Loucy (cell line): Measurements from ENCODE around the gene NRGN.

Experiments used
- CTCF ChIP-seq: fragments of 200-600 bp; sonication (generic); conservative IDR thresholded peaks from 2 replicates; pipeline ENCODE4 v1.5.1; 2014; ENCODE audit warnings: mild to moderate bottlenecking, antibody characterized with exemption, low read length
- EZH2phosphoT487 ChIP-seq: fragments of 200-600 bp; IDR thresholded peaks from 2 replicates; pipeline ENCODE4 v1.6.1; 2018; ENCODE audit warnings: antibody characterized with exemption, mild to moderate bottlenecking, moderate library complexity, borderline replicate concordance

GRCh38 chr11:124769806-124770774, 30.3 kb downstream of the NRGN start:
- no peak for TF ChIP-seq CTCF
- no peak for TF ChIP-seq EZH2phosphoT487
